NCI-H1694 (cell line): ENCODE data around the gene SHC4.
"Not testable (repeated sequence)": the region's sequence is repeated elsewhere in the genome, so short reads cannot be mapped to it uniquely, and the experiment has no call there.

Experiments used
- DNase-seq: peaks from one replicate; lab custom pipeline; 2025; lab: John Stamatoyannopoulos, UW

The SHC4 gene

DNA sequence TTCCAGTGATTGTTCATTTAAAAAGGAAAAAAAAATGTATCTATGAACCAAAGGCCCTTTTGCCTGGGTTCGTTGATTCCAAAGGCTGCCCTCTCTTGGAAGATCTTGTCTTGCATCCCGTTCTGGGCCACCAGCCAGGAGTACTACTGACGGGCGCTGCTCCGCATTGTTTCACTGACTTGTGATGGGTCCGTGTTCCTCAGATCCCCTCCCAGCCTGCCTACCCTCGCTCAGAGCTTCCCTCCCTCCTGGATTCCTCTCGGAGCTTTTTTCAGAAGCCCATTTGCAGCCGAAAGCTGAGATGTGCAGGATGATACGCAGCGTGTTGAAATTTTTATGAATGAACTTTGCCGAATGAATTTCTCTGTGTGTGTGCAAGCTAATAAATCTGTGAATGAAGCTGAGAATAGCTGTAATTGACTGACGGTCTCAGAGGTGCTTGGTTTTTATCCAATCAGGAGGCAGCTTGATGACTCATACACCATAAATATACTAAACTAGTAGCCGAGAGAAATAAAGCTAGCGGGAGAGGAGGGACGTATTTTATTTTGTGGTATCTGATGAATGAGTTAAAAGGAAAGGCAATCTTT lies at the start of gene SHC4:
Gene SHC4 (minus strand): TSS at position 396 of the 590 bp plus-strand sequence. CDS start 904 bp downstream, outside the sequence.
- DNase-seq = peak; percentile 61

- no peak for DNase-seq
These were observed 35.6 kb upstream of the SHC4 start for GRCh38 chr15:48999314-48999713.

- DNase-seq = no peak
These were observed 32.6 kb upstream of the SHC4 start for GRCh38 chr15:48996276-48996675.

DNA sequence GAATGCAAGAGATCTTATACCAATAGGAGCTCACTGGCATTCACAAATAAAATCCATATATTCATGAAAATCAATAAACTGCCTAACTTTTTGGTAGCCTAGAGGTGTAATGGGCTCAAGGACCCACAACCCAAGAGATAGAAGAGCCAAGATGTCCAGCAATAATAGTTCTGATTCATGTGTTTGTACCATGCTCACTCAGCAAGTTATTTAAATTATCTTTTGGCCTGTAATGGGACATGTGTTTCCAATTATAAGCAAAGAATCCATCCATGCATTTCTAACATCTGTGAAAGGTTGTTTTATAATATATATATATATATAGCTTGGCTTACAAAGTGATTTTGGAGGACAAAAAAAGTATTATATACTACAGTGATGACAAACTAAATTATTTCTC lies 29.7 kb upstream of the SHC4 start:
- DNase-seq = no peak

- no peak for DNase-seq
These were observed 28.8 kb upstream of the SHC4 start for GRCh38 chr15:48992545-48992944.

DNA sequence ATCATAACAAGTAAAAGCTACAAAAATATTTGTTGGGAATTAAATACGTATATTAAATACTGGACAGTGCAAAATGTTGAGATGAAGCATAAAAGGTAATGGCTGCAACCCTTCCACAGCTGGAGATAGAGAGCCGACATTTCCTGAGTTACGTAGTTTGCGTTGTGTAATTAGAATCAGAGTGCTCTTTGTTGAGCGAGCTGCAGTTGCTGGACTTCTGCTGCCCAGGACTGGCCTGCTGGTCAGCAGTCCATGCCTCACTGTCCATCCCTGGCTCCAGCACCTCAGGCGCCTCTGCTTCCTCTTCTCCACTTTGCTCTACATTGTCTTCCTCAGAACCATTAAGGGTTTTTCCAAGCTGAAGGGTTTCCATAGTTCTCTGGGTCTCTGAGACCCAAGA lies 28.4 kb upstream of the SHC4 start:
- no peak for DNase-seq

GRCh38 chr15:48989170-48989569 lies 25.5 kb upstream of the SHC4 start:
- DNase-seq = no peak

DNA sequence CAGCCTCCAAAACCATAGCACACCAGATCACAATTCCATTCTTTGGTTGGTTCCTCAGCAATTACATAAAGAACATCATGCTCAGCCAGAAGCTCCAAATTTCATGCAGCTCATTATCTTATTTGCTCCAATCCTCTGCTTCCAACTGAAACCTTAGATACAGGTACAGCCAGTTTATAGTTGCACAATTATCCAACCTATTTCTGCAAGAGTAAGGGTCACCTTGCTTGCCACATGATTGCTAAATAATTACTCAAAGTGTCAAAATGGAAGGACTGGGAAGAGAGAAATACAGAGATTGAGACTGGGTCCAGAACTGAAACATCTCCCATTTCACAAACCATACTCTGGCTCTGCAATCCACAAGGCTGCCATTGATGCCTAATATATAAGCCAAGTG lies 23.4 kb upstream of the SHC4 start:
- DNase-seq = no peak

- DNase-seq = no peak
These were observed 22.5 kb upstream of the SHC4 start for GRCh38 chr15:48986240-48986639.

- DNase-seq = no peak
These were observed 21.8 kb upstream of the SHC4 start for GRCh38 chr15:48985516-48985915.

GRCh38 chr15:48984811-48985352 lies 21.2 kb upstream of the SHC4 start:
- DNase-seq = no peak

DNA sequence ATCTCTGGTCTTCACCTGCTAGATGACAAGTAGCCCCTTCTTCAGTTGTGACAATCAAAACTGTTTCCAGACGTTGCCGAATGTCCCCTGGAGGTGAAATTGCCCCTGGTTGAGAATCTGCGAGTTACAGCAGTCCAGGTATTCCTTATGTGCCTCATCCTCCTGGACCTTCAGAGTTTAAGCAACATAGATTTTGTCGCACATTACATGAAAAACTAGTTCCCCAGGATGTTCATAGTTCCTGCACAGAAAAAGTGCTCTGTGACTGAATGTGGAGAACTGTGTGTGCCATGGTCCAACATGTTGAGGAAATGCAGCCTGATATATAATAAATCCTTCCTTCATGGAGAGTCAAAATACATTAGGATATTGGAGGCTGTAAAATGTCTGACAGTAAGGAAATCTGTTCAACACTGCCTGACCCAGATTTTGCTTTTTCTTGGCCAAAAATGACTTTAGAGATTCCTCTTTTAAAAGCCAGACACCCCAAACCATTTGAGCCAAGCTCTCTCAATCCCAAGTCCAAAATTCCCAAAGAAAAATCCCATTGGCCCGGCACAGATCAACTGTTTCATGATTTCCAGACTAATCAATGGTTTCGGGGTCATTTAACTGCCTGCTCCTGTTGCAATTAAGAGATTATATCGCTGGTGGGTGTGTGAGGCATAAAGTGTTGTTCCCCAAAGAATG lies 20.4 kb upstream of the SHC4 start:
- DNase-seq = no peak

DNA sequence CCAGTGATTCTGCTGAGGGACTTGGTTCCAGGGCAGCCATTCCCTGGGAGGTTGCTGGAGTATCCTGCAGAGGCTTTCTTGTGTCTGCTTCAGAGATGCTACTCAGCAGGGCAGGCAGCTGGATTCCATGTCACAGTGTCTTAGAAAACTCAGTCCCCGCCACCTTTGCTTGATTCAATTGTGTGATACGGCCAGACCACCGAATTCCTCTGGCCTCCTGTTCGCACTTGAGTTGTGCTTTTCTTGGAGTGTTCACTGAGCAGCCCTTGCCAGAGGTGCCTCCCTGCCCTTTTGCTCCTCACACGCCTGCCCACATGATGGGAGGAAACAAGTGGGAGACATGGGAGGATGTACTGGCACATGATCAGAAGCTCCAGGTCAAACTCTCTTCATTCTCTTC lies 19.6 kb upstream of the SHC4 start:
- no peak for DNase-seq

GRCh38 chr15:48981941-48982340 lies 18.2 kb upstream of the SHC4 start:
- no peak for DNase-seq

- DNase-seq = no peak
These were observed 14.9 kb upstream of the SHC4 start for GRCh38 chr15:48978638-48979037.

- DNase-seq = no peak
These were observed 12.8 kb upstream of the SHC4 start for GRCh38 chr15:48976444-48977088.

DNA sequence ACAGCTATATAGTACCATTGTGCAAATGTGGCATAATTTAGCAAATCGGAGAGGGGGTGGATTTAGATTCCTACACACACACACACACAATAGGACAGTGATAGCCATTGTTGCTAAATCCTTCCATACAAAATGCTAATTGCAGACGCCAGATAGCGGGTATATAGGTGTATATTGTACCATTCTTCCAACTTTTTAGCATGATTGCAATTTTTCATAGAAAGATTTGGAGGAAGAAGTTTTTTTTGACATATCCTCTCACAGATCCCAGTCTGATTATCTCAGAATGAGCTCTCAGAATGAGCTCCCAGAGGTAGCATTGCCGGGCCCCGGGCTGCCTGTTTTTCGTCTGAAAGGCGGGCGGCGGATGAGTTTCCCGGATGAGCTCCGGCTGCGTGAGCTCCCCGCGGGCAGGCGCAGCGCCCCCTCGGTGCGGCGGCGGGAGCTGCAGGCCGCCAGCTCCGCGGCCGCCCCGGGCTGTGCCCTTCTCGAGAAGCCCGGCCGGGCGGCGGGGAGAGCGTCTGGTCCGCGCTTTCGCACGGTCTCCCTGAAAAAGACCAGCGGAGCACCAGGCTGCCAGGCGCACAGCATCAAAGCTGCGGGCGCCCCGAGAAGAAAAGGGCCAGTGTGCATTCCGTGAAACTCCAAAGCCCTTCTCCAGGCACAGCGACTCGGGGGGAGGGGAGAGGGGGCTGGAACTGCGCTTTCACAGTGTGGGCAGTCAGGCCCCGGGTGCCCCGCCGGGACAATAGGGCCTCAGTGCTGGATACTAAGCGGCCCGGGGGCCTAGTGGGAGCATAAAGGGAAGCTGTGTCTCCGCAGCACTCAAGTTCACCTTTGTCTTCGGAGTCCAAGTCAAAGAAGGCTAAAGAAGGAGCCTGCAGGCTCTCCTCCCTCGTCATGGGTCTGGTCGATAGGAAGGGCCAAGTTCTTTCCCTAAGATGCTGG lies 12.0 kb upstream of the SHC4 start:
- peak; percentile 61 for DNase-seq

DNA sequence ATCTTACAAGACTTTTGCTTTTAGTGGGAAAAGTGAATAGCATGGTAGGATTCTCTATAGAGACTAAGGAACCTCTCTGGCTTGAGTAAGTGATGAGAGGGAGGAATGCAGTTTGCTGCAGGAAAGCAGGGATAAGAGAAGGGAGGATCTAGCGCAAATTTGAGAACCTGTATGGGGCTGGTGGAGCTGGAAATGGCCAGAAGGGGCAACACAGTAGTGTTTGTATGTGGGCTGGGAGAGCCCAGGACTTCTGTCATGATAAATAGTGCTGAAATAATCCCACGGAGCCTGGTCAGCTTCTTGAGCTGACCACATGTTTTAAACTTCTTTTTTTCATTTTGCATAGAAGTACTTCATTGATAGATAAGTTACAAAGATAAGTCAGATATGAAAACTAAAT lies 11.2 kb upstream of the SHC4 start:
- DNase-seq = no peak

- no peak for DNase-seq
These were observed 9.2 kb upstream of the SHC4 start for GRCh38 chr15:48972750-48973503.

DNA sequence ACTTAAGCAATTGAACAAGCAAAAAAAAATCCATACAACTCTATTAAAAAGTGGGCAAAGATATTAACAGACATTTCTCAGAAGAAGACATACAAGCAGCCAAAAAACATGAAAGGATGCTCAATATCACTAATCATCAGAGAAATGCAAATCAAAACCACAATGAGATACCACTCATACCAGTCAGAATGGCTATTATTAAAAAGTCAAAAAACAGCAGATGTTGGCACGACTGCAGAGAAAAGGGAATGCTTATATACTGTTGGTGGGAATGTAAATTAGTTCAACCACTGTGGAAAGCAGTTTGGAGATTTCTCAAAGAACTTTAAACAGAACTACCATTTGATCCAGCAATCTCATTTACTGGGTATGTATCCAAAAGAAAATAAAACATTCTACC lies 7.2 kb upstream of the SHC4 start:
- DNase-seq = not testable (repeated sequence)

DNA sequence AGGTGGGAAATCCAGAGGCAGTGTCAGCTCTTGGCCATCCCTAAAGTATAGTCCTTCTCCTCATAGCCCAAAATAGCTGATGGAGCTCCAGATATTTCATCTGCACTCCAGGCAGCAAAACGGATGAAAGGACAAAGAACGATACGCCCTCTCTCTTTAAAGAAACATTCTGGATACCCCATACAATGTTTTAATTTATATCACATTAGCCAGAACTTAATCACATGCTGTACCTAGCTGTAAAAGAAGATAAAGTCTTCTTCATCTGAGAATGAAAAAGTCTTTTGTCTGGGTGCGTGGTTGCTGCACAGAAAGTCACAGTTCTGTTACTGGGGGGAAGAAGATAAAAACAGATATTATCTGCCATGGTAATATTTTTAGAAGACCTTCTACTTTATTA lies 4.3 kb upstream of the SHC4 start:
- no peak for DNase-seq
